Measurements from ENCODE around the gene CAPZB.

Gene CAPZB

DNA sequence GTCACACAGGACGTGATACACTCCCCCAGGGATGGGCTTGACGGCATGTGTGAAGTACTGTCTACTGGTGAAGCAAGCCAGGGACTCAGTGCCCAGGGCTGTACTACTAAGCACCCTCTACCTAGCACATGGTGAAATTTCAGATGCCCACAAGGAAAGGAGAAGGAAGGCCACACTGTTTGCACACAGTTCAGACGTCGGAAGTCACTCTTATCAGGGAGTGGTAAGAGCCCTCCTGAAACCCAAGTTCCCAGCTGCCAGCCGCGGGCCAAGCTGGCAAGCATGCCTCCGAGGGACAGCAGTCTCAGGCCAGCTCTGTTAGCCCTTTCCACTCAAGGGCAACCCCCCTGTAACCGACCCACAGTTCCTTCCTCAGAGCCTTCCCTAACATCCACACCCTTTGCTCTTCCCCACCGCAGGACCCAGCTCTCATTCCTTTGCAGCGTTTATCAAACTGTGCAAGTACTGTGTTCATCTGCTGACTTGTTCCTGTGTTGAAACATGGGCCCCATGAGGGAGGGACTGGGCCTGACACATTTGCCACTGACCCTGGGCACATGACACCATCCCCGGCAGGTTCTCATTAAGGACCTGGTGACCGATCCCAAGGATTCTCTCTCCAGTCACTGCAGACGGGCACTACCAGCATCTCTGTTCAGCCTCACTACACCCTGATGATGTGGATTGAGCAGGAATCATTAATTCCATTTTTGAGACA lies 114.7 kb downstream of the CAPZB start:
- H3K27me3 ChIP-seq (ENCODE audit: control insufficient read depth, insufficient read depth, low read length) = no peaks in the 10 kb centered on the region
- no peaks in the 10 kb centered on the region for H3K4me1 ChIP-seq (ENCODE audit: control insufficient read depth, insufficient read depth, low read length)
- no peak overlapping the region for H3K9ac ChIP-seq (ENCODE audit: low read depth, low read length)
- H3K27ac ChIP-seq (ENCODE audit: low read depth, low read length) = no peak overlapping the region
- no peak overlapping the region for H3K4me3 ChIP-seq (ENCODE audit: low read depth, low read length)
- H3K36me3 ChIP-seq (ENCODE audit: control insufficient read depth, insufficient read depth, low read length) = peaks cover 21% of the 10 kb centered on the region
- H3K9me3 ChIP-seq (ENCODE audit: control insufficient read depth, insufficient read depth, low read length) = no peaks in the 10 kb centered on the region

GRCh38 chr1:19369396-19370090 lies 115.8 kb downstream of the CAPZB start:
- Histone ChIP-seq H3K36me3 (ENCODE audit: control insufficient read depth, insufficient read depth, low read length) (peaks cover 19% of the 10 kb centered on the region), H3K27me3 (ENCODE audit: control insufficient read depth, insufficient read depth, low read length) (no peaks in the 10 kb centered on the region), H3K4me3 (ENCODE audit: low read depth, low read length) (no peak overlapping the region), H3K4me1 (ENCODE audit: control insufficient read depth, insufficient read depth, low read length) (no peaks in the 10 kb centered on the region), H3K9ac (ENCODE audit: low read depth, low read length) (no peak overlapping the region), H3K27ac (ENCODE audit: low read depth, low read length) (no peak overlapping the region), H3K9me3 (ENCODE audit: control insufficient read depth, insufficient read depth, low read length) (no peaks in the 10 kb centered on the region)

- no peak overlapping the region for H3K27ac ChIP-seq (ENCODE audit: low read depth, low read length)
- no peak overlapping the region for H3K9ac ChIP-seq (ENCODE audit: low read depth, low read length)
- H3K4me1 ChIP-seq (ENCODE audit: control insufficient read depth, insufficient read depth, low read length) = no peaks in the 10 kb centered on the region
- H3K9me3 ChIP-seq (ENCODE audit: control insufficient read depth, insufficient read depth, low read length) = no peaks in the 10 kb centered on the region
- H3K4me3 ChIP-seq (ENCODE audit: low read depth, low read length) = no peak overlapping the region
- no peaks in the 10 kb centered on the region for H3K27me3 ChIP-seq (ENCODE audit: control insufficient read depth, insufficient read depth, low read length)
- peaks cover 17% of the 10 kb centered on the region for H3K36me3 ChIP-seq (ENCODE audit: control insufficient read depth, insufficient read depth, low read length)
Observed at GRCh38 chr1:19368964-19369363, 116.4 kb downstream of the CAPZB start.

GRCh38 chr1:19368050-19368449 lies 117.3 kb downstream of the CAPZB start:
- Histone ChIP-seq H3K27ac (ENCODE audit: low read depth, low read length) (no peak overlapping the region), H3K36me3 (ENCODE audit: control insufficient read depth, insufficient read depth, low read length) (peaks cover 15% of the 10 kb centered on the region; the same call in 1 of the 2 replicates), H3K4me1 (ENCODE audit: control insufficient read depth, insufficient read depth, low read length) (no peaks in the 10 kb centered on the region), H3K9me3 (ENCODE audit: control insufficient read depth, insufficient read depth, low read length) (no peaks in the 10 kb centered on the region), H3K27me3 (ENCODE audit: control insufficient read depth, insufficient read depth, low read length) (no peaks in the 10 kb centered on the region), H3K4me3 (ENCODE audit: low read depth, low read length) (no peak overlapping the region), H3K9ac (ENCODE audit: low read depth, low read length) (no peak overlapping the region)

GRCh38 chr1:19367584-19368041 lies 117.7 kb downstream of the CAPZB start:
- H3K27ac ChIP-seq (ENCODE audit: low read depth, low read length) = no peak overlapping the region
- no peaks in the 10 kb centered on the region for H3K9me3 ChIP-seq (ENCODE audit: control insufficient read depth, insufficient read depth, low read length)
- H3K27me3 ChIP-seq (ENCODE audit: control insufficient read depth, insufficient read depth, low read length) = no peaks in the 10 kb centered on the region
- H3K4me1 ChIP-seq (ENCODE audit: control insufficient read depth, insufficient read depth, low read length) = no peaks in the 10 kb centered on the region
- no peak overlapping the region for H3K4me3 ChIP-seq (ENCODE audit: low read depth, low read length)
- H3K9ac ChIP-seq (ENCODE audit: low read depth, low read length) = no peak overlapping the region
- peaks cover 15% of the 10 kb centered on the region for H3K36me3 ChIP-seq (ENCODE audit: control insufficient read depth, insufficient read depth, low read length)

DNA sequence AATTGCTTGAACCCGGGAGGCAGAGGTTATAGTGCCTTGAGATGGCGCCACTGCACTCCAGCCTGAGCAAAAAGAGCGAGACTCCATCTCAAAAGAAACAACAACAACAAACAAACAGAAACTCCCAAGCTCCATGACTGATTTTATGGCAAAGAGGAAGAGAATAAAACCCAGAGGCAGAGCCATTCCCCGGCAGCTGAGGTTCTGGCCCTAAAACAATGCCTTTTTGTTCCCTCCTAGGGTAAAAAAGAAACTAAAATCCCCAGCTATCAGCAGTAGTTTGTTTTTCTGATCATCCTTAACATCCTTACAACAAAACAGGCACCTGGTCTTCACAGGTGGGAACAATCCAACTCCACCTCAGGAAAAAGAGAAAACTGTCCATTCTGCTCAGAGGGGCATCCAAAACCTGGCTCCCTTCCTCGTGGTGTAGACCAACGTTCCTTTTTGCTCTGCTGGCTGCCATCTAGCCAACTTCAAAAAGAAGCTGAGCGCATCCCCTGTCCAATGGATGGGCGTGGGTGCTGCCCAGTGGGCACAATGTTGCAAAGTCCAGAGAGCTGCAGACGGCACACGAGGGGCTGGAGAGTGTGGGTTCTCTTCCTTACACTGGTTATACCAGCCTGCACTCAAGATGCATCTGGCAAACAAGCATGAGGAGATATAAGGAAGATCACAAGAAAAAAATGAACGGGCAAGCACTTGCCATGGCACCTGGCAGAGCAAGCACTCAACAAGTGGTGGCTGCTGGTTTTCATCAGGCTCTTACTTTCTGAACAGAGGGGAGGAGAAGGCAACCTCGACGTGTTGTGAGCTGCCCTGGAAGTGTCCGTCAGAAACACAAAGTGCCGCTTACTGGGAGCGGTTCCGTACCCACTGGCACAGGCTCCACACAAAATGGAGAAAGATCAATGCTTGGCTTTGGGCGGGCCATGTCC lies 118.5 kb downstream of the CAPZB start:
- Histone ChIP-seq H3K9me3 (ENCODE audit: control insufficient read depth, insufficient read depth, low read length) (no peaks in the 10 kb centered on the region), H3K4me1 (ENCODE audit: control insufficient read depth, insufficient read depth, low read length) (no peaks in the 10 kb centered on the region), H3K9ac (ENCODE audit: low read depth, low read length) (no peak overlapping the region), H3K4me3 (ENCODE audit: low read depth, low read length) (no peak overlapping the region), H3K27me3 (ENCODE audit: control insufficient read depth, insufficient read depth, low read length) (no peaks in the 10 kb centered on the region), H3K36me3 (ENCODE audit: control insufficient read depth, insufficient read depth, low read length) (peaks cover 14% of the 10 kb centered on the region), H3K27ac (ENCODE audit: low read depth, low read length) (no peak overlapping the region)

- H3K27me3 ChIP-seq (ENCODE audit: control insufficient read depth, insufficient read depth, low read length) = no peaks in the 10 kb centered on the region
- no peaks in the 10 kb centered on the region for H3K4me1 ChIP-seq (ENCODE audit: control insufficient read depth, insufficient read depth, low read length)
- H3K4me3 ChIP-seq (ENCODE audit: low read depth, low read length) = no peak overlapping the region
- H3K36me3 ChIP-seq (ENCODE audit: control insufficient read depth, insufficient read depth, low read length) = peaks cover 10% of the 10 kb centered on the region
- H3K27ac ChIP-seq (ENCODE audit: low read depth, low read length) = no peak overlapping the region
- no peaks in the 10 kb centered on the region for H3K9me3 ChIP-seq (ENCODE audit: control insufficient read depth, insufficient read depth, low read length)
- H3K9ac ChIP-seq (ENCODE audit: low read depth, low read length) = no peak overlapping the region
Observed at GRCh38 chr1:19365721-19366120, 119.6 kb downstream of the CAPZB start.

DNA sequence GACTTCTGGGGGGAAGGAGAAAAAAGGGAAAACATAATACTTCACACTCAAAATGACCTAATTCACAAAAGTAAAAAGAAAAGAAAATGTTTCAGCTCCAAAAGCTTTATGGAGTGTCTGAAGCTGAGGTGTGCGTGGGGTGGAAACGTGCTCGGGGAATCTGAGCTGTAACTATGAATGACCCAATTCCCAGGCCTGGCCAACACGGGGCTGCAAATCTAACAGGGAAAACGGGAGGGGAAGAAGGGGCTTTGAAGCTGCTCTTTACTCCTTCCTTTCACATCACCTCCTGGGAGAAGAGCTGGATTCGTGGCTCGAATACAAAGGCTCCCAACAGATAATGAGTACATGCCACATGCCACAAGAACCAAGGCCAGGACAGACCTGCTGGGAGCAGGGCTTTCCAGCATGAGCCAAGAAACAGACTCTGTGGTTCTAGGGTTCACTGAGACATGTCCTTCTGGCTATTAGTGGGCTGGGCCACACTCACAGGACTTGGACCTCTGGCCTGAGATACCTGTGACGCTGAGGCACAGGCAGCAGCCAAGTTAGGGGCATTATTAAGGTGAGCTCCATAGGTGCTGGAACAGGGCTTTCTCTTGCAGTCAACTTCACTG lies 121.7 kb downstream of the CAPZB start:
- Histone ChIP-seq H3K27me3 (ENCODE audit: control insufficient read depth, insufficient read depth, low read length) (no peaks in the 10 kb centered on the region), H3K36me3 (ENCODE audit: control insufficient read depth, insufficient read depth, low read length) (peaks cover 10% of the 10 kb centered on the region), H3K4me3 (ENCODE audit: low read depth, low read length) (no peak overlapping the region), H3K9ac (ENCODE audit: low read depth, low read length) (no peak overlapping the region), H3K9me3 (ENCODE audit: control insufficient read depth, insufficient read depth, low read length) (no peaks in the 10 kb centered on the region), H3K27ac (ENCODE audit: low read depth, low read length) (no peak overlapping the region), H3K4me1 (ENCODE audit: control insufficient read depth, insufficient read depth, low read length) (no peaks in the 10 kb centered on the region)

GRCh38 chr1:19361611-19362147 lies 123.7 kb downstream of the CAPZB start:
- Histone ChIP-seq H3K27ac (ENCODE audit: low read depth, low read length) (peak overlapping the region; percentile 23), H3K27me3 (ENCODE audit: control insufficient read depth, insufficient read depth, low read length) (no peaks in the 10 kb centered on the region), H3K36me3 (ENCODE audit: control insufficient read depth, insufficient read depth, low read length) (peaks cover 20% of the 10 kb centered on the region), H3K9me3 (ENCODE audit: control insufficient read depth, insufficient read depth, low read length) (no peaks in the 10 kb centered on the region), H3K4me3 (ENCODE audit: low read depth, low read length) (no peak overlapping the region), H3K9ac (ENCODE audit: low read depth, low read length) (no peak overlapping the region), H3K4me1 (ENCODE audit: control insufficient read depth, insufficient read depth, low read length) (no peaks in the 10 kb centered on the region)

- Histone ChIP-seq H3K27ac (ENCODE audit: low read depth, low read length) (no peak overlapping the region), H3K4me3 (ENCODE audit: low read depth, low read length) (no peak overlapping the region), H3K4me1 (ENCODE audit: control insufficient read depth, insufficient read depth, low read length) (no peaks in the 10 kb centered on the region), H3K27me3 (ENCODE audit: control insufficient read depth, insufficient read depth, low read length) (no peaks in the 10 kb centered on the region), H3K9me3 (ENCODE audit: control insufficient read depth, insufficient read depth, low read length) (no peaks in the 10 kb centered on the region), H3K36me3 (ENCODE audit: control insufficient read depth, insufficient read depth, low read length) (peaks cover 26% of the 10 kb centered on the region), H3K9ac (ENCODE audit: low read depth, low read length) (no peak overlapping the region)
Observed at GRCh38 chr1:19360843-19361610, 124.3 kb downstream of the CAPZB start.

All from HUES48 (cell line).